ENCODE measurements around the gene CEP83. TPM values are rescaled to one million over a fixed set of nuclear protein-coding genes. Genes with fewer than 3 reads are reported as not detected.

The CEP83 gene
- total and polyA plus RNA-seq, 8 donors: 2.6 to 44.4 (median 15.8) TPM

DNA sequence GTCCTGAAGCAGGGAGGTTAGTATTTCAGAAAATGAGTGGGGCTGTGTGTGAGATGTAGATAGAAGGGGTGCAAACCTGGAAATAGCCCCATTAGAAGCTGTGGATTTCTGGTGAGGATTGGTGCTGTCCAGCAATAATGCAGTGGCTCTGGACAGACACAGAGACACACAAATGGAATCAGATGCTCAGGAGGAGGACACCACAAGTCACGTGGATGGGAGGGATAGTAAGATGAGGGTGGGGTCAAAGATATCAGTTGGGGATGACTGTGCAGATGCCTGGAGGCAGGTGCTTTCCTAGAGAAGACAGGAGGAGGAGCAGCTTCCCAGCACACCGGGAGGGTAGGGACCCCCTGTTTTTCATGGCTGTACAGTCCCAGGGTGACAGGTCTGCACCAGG lies 174.8 kb downstream of the CEP83 start:
- intact Hi-C loops (cut with DNase I; ENCODE audit: low total_unique reads): no loop called here
- H3K4me1 ChIP-seq: peaks cover 0 to 40% (median 15%) of the 10 kb centered on the region in 4 donors
- H3K27me3 ChIP-seq: no peaks in the 10 kb centered on the region
- H3K9me3 ChIP-seq: no peaks in the 10 kb centered on the region
- no peak overlapping the region for H3K27ac ChIP-seq
- no peak overlapping the region for H3K4me3 ChIP-seq
- TF ChIP-seq POLR2A (IDR thresholded peaks at IDR 0.05) (no peak), EP300 (IDR thresholded peaks at IDR 0.05) (no peak), POLR2AphosphoS5 (IDR thresholded peaks at IDR 0.05) (no peak)
- TF ChIP-seq, protein P1, sequence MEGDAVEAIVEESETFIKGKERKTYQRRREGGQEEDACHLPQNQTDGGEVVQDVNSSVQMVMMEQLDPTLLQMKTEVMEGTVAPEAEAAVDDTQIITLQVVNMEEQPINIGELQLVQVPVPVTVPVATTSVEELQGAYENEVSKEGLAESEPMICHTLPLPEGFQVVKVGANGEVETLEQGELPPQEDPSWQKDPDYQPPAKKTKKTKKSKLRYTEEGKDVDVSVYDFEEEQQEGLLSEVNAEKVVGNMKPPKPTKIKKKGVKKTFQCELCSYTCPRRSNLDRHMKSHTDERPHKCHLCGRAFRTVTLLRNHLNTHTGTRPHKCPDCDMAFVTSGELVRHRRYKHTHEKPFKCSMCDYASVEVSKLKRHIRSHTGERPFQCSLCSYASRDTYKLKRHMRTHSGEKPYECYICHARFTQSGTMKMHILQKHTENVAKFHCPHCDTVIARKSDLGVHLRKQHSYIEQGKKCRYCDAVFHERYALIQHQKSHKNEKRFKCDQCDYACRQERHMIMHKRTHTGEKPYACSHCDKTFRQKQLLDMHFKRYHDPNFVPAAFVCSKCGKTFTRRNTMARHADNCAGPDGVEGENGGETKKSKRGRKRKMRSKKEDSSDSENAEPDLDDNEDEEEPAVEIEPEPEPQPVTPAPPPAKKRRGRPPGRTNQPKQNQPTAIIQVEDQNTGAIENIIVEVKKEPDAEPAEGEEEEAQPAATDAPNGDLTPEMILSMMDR (IDR thresholded peaks at IDR 0.05): no peak
- peaks cover 0 to 11% (median 4%) of the 10 kb centered on the region in 4 donors for H3K36me3 ChIP-seq
- DNase-seq: no peak
- 49 to 74% (median 74%) methylated on average over 2 of the region's 2 CpGs for WGBS, 5 donors

DNA sequence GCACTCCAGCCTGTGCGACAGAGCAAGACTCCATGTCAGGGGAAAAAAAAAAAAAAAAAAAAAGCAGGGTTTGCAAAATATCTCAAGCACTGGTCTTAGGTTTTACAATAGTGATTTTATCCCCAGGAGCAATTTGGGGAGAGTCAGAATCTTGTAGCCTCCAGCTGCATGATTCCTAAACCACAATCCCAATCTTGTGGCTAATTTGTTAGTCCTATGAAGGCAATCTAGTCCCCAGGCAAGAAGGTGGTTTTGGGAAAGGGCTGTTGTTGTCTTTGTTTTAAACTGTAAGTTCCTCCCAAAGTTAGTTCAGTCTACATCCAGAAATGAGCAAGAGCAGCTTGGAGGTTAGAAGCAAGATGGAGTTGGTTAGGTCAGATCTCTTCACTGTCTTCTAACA lies 175.6 kb downstream of the CEP83 start:
- no peak overlapping the region for H3K4me3 ChIP-seq
- peaks cover 0 to 31% (median 11%) of the 10 kb centered on the region in 4 donors for H3K4me1 ChIP-seq
- no peak for TF ChIP-seq POLR2A (IDR thresholded peaks at IDR 0.05)
- TF ChIP-seq, protein P1 (IDR thresholded peaks at IDR 0.05): no peak
- TF ChIP-seq POLR2AphosphoS5 (IDR thresholded peaks at IDR 0.05): no peak
- no peak for TF ChIP-seq EP300 (IDR thresholded peaks at IDR 0.05)
- H3K9me3 ChIP-seq: no peaks in the 10 kb centered on the region
- no peaks in the 10 kb centered on the region for H3K27me3 ChIP-seq
- H3K36me3 ChIP-seq: peaks cover 0 to 16% (median 9%) of the 10 kb centered on the region in 4 donors
- 95 to 100% (median 100%) methylated on average over 1 of the region's 1 CpG for WGBS, 5 donors
- intact Hi-C loops (cut with DNase I; ENCODE audit: low total_unique reads): no loop called here
- no peak overlapping the region for H3K27ac ChIP-seq
- DNase-seq: no peak

DNA sequence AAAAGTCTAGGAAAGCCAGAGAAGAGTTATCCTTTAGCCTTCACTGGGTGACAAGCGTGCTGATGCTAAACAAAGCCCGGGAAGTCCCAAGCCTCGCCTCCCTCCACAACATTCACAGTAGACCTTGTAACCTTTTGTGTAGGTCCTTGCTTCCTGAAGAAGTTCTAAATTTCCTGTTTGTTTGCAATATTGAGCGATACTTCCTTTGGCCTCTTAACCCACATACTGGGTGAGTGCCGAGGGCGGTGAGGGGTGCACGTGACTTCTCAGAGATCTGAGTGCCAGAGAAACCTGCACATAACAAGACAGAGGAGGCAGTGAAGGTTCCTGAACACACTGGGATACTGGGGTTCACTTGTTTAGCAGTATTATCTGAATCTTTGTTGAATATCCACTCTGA lies 177.0 kb downstream of the CEP83 start:
- 34 to 53% (median 45%) methylated on average over 7 of the region's 7 CpGs for WGBS, 5 donors
- H3K4me1 ChIP-seq: peaks cover 0 to 29% (median 8%) of the 10 kb centered on the region in 4 donors
- H3K9me3 ChIP-seq: no peaks in the 10 kb centered on the region
- H3K4me3 ChIP-seq: no peak overlapping the region
- TF ChIP-seq POLR2AphosphoS5 (IDR thresholded peaks at IDR 0.05): no peak
- no peak for TF ChIP-seq EP300 (IDR thresholded peaks at IDR 0.05)
- TF ChIP-seq, protein P1 (IDR thresholded peaks at IDR 0.05): no peak
- TF ChIP-seq POLR2A (IDR thresholded peaks at IDR 0.05): no peak
- H3K27ac ChIP-seq: no peak overlapping the region
- H3K27me3 ChIP-seq: no peaks in the 10 kb centered on the region
- intact Hi-C loops (cut with DNase I; ENCODE audit: low total_unique reads): no loop called here
- H3K36me3 ChIP-seq: peaks cover 0 to 16% (median 7%) of the 10 kb centered on the region in 4 donors
- peak; percentile 36 to 41 for DNase-seq

DNA sequence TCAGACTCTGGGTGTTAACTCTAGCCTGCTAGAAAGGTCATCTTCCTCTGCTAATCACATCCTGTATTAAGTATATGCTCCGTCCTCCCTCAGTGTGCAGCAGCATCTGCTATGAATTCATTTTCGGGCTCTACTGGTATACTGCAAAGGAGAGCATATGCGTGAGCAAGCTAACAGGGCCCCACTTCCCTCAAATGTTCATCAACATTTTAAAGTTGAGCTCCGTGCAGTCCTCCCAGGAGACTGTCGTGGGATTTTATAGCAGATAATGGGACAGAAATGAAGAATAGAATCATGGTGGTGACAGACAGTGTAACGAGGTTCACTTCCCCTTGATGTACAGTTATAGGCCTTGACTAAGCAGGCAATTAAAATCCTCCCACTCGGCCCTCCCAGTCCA lies 179.6 kb downstream of the CEP83 start:
- Histone ChIP-seq H3K4me3 (no peak overlapping the region), H3K27me3 (no peaks in the 10 kb centered on the region), H3K9me3 (no peaks in the 10 kb centered on the region), H3K36me3 (peaks cover 0 to 20% (median 7%) of the 10 kb centered on the region in 4 donors), H3K4me1 (peaks cover 0 to 19% (median 0%) of the 10 kb centered on the region in 4 donors), H3K27ac (no peak overlapping the region)
- intact Hi-C loops (cut with DNase I; ENCODE audit: low total_unique reads): no loop called here
- DNase-seq: no peak
- WGBS, 5 donors: 82 to 92% (median 89%) methylated on average over 7 of the region's 7 CpGs
- TF ChIP-seq POLR2A (IDR thresholded peaks at IDR 0.05) (no peak), EP300 (IDR thresholded peaks at IDR 0.05) (no peak), POLR2AphosphoS5 (IDR thresholded peaks at IDR 0.05) (no peak)
- TF ChIP-seq, protein P1 (IDR thresholded peaks at IDR 0.05): no peak

Measured in stomach (tissue), 9 donors.